ENCODE data around the gene ELK3.

The ELK3 gene

DNA sequence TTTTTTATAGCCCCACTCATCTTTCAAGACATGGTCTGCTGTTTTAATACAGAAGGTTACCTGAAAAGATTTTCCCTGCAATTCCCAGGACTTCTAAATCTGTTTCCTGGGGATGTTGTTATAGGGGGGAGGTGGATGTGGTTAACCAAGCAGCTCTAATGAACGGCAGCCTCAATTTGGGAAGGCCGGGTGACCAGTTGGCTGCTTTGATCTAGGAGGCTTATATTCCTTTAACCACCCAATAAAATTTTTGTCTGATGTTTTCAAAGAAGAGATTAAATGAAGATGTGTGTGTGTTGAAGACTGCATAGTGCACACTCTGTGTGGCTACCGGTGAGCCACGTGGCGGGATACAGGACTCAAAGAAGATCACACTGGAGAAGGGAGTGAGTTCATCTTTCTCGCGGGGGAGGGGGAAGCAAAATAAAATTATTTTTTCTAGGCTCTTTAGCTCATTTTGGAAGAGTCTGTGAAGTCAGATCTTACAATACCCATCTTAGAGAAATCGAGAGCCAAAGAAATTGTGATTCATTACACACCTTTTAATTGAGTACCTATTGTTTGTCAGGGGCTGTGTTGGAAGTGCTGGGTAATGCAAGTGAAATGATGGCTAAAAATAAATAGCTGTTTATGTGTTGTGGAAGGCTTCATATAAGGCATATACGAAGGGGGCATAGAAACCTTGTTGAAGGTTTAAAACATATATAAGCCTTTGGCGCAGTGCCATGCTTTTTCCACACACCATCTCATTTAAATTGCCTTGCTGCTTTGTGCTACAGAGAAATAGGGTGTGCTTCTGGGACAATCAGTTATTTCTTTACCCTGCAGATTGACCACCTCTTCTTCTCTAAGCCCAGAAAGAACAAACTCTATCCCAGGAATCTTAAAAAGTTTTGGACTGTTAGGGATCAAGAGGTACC is 18.5 kb downstream of the ELK3 start:
- no peak for DNase-seq (ENCODE audit: low spot score)

DNA sequence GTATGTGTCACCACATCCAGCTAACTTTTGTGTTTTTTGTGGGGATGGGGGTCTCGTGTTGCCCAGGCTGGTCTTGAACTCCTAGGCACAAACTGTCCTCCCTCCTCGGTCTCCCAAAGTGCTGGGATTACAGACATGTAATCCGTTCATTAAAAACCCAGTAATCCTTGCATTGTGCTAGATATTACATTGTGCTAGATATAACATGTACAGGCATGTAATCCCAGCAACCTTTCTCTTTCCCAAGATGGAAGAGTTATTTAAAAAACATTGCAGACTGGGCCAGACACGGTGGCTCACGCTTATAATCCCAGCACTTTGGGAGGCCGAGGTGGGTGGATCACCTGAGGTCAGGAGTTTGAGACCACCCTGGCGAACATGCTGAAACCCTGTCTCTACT is 19.7 kb downstream of the ELK3 start:
- DNase-seq (ENCODE audit: low spot score) = no peak

DNA sequence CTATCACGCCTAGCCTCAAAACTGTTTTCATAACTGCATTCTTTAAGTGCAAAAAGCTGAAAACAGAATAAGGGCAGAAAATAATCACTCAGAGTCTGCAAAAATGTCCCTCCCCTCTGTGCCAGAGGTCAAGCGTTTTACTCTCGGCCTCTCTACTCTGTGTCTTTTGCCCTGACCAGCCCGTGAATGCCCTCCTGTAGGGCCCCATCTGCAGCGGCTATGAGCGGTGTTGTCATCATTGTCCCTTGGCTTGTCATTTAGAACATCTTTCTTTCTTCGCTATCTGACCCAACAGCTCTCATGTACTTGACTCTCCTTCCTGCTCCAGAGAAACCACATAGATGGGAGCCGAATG is 21.7 kb downstream of the ELK3 start:
- no peak for DNase-seq (ENCODE audit: low spot score)

DNA sequence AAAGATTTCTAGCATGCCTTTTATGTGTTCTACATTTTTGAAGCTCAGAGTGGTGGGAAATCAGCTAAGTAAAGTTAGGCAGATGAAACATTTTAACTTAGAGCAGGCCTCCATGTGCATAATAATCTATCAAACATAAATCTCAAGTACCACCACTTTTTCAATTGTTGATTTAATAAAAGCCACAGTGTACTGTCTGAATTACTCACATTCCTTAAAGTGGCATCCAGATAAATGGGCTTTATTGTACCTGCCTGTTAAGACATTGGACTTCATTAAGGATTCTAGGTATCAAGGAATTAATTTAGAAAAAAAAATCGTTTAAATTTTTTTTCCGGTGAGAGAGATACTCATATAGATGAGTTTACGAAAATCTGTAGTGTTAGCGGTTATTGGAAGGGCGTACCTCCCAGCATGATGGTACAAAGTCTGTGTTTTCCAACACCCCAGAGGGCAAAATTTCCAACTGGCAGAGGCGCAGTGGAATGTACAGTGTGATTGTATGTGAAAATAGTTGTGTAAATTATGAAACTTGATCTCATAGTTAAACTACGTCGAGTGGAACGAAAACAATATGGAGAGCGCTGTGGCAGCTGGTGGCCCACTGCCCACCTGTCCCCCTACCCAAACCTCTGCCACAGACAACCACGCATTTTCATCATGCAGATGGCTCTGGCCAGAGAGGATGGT is 25.0 kb downstream of the ELK3 start:
- DNase-seq (ENCODE audit: low spot score) = no peak

DNA sequence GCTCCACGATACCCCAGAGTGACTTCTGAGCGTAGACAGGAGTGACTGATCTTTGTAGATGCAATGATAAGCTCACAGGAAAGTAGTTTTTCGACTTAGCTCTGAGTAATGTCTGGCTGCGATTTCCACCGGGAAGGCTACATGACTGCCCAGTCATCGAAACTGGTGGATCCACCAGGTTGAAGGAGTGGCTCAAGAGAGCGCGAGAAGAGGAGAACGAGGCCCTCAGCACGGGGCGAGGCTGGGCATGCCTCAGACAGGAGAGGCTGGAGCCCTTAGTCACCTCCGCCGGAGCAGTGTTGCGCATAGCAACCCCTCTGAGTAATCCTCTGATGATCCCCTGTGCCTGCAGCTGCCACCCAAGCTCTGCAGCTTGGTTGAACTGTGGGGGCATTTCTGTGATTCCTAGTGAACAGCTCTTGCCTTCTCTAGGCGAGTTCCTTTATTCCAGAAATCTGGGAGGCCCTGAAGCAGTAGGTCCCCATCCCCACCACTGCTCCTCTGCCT is 25.6 kb downstream of the ELK3 start:
- DNase-seq (ENCODE audit: low spot score) = no peak

GRCh38 chr12:96220902-96221301 is 26.7 kb downstream of the ELK3 start:
- DNase-seq (ENCODE audit: low spot score) = no peak

DNA sequence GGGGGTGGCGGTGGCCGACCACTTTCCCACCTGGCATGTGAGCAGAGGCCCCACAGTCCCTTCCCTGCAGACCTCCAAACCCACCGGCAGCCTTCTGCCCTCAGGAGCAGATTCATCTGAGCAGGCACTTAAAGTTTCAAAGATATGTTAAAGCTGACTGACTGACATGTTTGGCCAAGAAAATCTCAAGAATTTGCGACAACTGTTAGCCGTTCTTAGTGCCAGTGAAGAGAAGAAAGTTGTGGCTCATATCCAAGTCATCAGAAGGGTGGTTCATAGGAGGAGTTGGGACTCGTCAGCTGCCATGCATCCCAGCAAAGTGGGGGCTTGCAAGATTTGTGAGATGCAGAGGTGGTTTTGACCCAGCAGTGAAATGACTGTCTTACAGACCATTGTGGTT is 27.2 kb downstream of the ELK3 start:
- no peak for DNase-seq (ENCODE audit: low spot score)

GRCh38 chr12:96223411-96224218 is 29.4 kb downstream of the ELK3 start:
- no peak for DNase-seq (ENCODE audit: low spot score)

- DNase-seq (ENCODE audit: low spot score) = no peak
Measured at GRCh38 chr12:96224219-96224615, 30.0 kb downstream of the ELK3 start.

DNA sequence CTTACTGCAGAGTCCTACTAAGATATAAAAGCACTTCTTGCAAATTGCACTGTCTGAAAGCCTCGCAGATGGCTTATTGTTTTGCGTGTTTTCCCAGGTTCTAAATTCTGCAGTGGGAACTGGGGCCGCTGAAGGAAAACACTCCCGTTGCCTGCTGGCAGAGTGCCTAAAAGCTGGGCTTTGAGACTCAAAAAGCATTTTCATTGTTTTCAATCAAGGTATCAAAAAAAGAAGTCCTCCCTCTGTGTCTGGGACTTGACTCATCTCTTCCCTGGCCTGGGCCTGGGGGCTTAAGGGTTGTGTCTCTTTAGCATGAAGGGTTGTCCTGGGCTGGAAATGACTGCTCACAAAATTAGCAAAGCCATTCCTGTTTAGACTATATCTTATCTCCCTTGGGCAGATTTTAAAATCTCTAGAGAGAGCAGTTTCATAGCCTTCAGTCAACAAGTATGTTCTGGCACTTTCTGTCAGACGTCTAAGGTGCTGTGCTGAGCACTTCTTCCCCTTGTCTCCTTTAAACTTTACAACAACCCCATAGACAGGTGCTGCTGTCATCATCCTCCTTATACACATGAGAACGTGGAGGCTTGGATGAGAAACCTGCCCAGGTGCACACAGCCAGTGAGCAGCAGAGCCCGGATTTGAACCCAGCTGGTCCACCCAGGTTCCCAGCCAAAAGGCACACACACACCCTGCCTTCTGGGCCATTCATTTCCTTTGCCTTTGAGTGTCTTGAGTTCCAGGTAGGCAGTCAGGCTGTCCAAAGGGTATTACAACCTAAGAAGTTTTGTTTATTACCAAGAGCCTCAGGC is 31.1 kb downstream of the ELK3 start:
- DNase-seq (ENCODE audit: low spot score) = no peak

GRCh38 chr12:96225994-96226399 is 31.8 kb downstream of the ELK3 start:
- no peak for DNase-seq (ENCODE audit: low spot score)

- no peak for DNase-seq (ENCODE audit: low spot score)
Measured at GRCh38 chr12:96226401-96226800, 32.2 kb downstream of the ELK3 start.

GRCh38 chr12:96226801-96227348 is 32.7 kb downstream of the ELK3 start:
- DNase-seq (ENCODE audit: low spot score) = no peak

DNA sequence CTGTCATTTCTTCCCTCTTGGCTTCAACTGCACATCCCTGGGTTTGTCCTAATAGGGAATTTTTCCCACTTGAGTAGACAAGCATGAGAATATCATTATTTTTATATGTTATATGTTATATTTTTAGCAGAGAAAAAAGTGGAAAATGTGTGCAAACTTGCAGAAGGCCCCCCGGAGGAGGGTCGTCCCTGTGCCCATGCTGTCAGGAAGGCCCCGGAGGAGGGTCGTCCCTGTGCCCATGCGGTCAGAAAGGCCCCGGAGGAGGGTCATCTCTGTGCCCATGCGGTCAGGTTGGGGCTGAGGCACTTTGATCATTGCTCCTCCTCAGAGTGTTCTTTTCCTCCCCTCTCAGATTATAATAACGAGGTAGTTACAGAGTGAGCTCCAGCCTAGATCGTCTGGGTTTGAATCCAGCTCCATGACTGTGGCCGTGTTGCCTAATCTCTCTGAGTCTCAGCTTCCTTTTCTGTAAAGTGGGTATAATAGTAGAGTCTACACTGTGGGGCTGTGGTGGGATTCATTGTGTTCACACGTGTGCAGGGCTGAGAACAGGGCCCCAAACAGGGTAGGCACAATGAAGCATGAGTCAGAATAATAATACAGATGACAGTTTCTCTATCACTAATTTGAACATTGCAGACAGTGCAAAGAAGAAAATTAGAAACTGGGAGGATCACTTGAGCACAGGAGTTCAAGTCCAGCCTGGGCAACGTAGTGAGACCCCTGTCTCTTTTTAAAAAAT is 33.4 kb downstream of the ELK3 start:
- DNase-seq (ENCODE audit: low spot score) = no peak

DNA sequence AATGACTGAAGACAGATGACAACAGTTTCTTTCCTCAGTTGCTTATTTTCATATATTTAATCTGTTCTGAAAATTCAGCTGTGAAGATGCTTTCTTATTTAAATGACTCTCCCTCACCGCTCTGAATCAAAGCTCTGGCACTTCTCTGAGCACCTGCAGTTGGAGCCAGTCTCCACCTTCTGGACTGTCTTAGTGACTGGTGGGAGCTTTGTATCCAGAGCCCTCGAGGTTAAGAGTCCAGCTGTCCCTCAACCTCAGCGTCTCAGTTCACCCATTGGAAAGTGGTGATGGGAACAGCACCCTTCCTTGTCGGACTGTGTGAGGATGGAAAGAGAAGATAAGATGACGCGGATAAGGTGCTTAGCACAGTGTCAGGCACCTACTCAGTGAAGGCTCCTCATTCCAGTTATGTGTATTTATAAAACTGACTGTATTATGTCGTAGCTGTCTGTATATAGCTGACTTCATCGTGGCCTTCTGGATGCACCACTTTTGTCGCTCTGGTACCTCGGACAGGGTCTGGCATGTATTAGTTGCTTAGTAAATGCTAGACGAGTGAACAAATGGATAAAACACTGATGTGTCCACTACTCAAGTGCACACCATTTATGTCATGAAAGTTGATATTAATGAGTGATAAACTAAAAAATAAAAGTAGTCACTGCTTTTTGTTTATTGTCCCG is 34.5 kb downstream of the ELK3 start:
- no peak for DNase-seq (ENCODE audit: low spot score)

- no peak for DNase-seq (ENCODE audit: low spot score)
Measured at GRCh38 chr12:96230646-96231045, 36.5 kb downstream of the ELK3 start.

- DNase-seq (ENCODE audit: low spot score) = no peak
Measured at GRCh38 chr12:96233168-96233567, 39.0 kb downstream of the ELK3 start.

DNA sequence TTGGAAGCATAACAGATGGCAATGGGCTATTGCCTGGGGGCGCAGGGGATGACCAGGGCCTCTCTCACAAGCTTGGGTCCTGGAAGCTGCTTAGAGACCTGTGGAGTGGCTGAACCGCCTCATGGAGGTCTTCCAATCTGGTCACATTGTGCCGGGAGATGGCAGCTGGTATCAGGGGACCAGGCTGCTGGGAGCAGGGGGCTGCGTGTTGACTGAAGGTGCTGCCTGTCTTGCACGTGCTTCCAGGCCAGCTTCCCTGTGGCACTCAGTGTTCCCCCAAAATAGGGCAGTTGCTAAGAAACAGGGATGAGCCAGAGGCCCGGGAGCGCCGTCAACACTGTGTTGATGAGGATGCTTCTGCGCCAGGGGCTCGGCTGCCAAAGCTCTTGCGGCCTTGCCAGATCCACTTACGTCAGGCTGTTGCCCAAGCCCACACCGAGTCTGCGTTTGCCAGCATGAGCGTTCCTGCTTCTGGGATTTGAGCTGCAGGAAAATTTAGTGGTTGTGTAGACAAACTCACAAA is 39.8 kb downstream of the ELK3 start:
- DNase-seq (ENCODE audit: low spot score) = no peak

DNA sequence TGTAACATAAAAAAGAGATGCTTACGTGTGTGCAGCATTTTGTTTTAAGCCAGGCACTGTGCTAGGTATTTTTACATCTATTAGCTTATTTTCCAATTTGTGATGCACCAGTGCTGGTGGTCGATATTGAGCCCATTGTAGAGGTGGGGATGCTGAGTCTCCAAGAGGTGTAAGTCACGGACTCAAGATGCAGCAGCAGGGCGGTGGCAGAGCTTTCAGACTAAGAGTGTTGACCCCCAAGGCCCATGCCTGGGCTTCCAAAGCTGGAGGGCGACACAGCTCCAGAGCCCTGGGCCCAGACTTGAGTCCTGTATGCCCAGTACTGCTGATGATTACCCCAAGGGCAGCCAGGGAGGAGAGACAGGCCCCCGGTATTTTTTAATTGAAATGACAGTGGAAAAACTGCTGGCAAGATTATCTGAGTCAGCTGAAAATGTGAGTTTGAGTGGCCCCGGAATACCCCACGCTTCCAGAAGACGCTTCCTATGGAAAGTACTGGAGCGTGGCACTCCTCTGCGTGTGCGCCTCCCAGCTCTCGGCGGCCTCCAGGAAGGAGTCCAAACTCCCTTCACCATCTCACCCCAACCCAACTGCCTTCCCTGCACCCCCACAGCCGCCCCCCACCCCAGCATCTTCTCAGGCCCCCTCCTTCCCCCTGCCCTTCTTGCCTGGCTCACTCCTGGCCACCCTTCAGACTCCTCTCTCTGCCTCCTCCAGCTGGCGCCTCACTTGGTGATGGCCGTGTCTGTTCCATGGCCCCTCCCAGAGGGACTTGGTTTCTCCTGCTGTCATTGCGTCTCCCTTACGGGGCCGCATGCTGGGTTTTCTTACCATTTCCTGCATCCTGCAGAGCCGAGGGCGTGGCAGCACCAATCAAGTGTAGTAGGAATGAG is 40.7 kb downstream of the ELK3 start:
- DNase-seq (ENCODE audit: low spot score) = no peak

Measured in hematopoietic multipotent progenitor cell treated with erythropoietin and hydrocortisone succinate and interleukin-3 and kit ligand, for 15 days (in vitro differentiated cells).